ENCODE measurements around the gene ARHGAP6. TPM values are rescaled to one million over a fixed set of nuclear protein-coding genes. Genes with fewer than 3 reads are reported as not detected.

ARHGAP6 gene
- total and polyA plus RNA-seq, 2 of the 4 experiments (the other 2 are of a cell fraction) = 1.4 to 1.8 TPM

DNA sequence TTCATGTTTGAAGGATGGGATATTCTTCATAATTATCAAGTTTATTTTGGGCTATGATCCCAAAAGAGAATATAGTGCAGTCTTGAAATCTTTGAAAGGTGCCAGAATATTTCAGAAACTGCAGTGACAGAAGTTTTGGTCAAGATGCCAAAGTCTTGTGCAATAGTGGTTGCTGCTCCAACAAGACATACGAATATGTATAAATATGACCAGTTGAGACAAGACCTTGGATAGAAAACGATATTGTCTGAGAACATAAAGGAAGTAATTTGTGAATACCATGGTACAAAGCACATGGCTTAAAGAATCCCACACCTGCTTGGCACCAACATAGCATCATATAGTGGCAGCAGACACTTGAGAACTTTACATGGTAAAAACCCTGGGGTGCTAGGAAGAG lies 421.1 kb downstream of the ARHGAP6 start:
- Histone ChIP-seq H4K8ac (ENCODE audit: low read depth in 2 of 2, low read length in 2 of 2) (no peak overlapping the region), H2BK20ac (ENCODE audit: low read depth, low read length) (no peak overlapping the region), H3K23ac (ENCODE audit: low read depth, low read length) (no peak overlapping the region), H3K4me1 (ENCODE audit: control insufficient read depth, insufficient read depth, low read length) (no peaks in the 10 kb centered on the region), H3K79me1 (ENCODE audit: low read depth in 1 of 2, low read length in 2 of 2) (no peaks in the 10 kb centered on the region), H3K9ac (ENCODE audit: low read depth, low read length) (no peak overlapping the region), H3K36me3 (ENCODE audit: control insufficient read depth, insufficient read depth, low read length) (no peaks in the 10 kb centered on the region), H4K5ac (ENCODE audit: low read depth, low read length) (no peak overlapping the region), H2BK5ac (ENCODE audit: low read depth, low read length, poor library complexity, severe bottlenecking) (no peak overlapping the region), H3K9me3 (ENCODE audit: control insufficient read depth, insufficient read depth, low read length) (no peaks in the 10 kb centered on the region), H3K9me1 (ENCODE audit: insufficient read depth, low read length) (no peaks in the 10 kb centered on the region), H2AK5ac (ENCODE audit: low read depth, low read length) (no peak overlapping the region), H2BK15ac (ENCODE audit: low read depth, low read length) (no peak overlapping the region), H4K91ac (ENCODE audit: insufficient read depth, low read depth, low read length) (no peak overlapping the region), H2AK9ac (replicated peaks; ENCODE audit: low read depth, low read length, poor library complexity) (no peak overlapping the region), H4K20me1 (ENCODE audit: insufficient read depth, low read length) (no peaks in the 10 kb centered on the region), H3K4me2 (ENCODE audit: low read depth, low read length) (no peak overlapping the region), H3K27me3 (ENCODE audit: control insufficient read depth, insufficient read depth, low read length) (no peaks in the 10 kb centered on the region), H3K4ac (ENCODE audit: low read depth, low read length) (no peak overlapping the region), H3K56ac (ENCODE audit: extremely low read depth, insufficient read depth, low read length) (no peak overlapping the region), H3K14ac (replicated peaks; ENCODE audit: low read depth, low read length) (no peak overlapping the region), H3K27ac (ENCODE audit: insufficient read depth, low read length) (no peak overlapping the region), H3K18ac (ENCODE audit: low read depth, low read length) (no peak overlapping the region), H2BK120ac (ENCODE audit: low read depth, low read length) (no peak overlapping the region), H2AFZ (replicated peaks; ENCODE audit: low read length, poor library complexity) (no peak overlapping the region), H3K4me3 (ENCODE audit: insufficient read depth, low read depth, low read length) (no peak overlapping the region)
- 20% methylated on average over 1 of the region's 2 CpGs; no CpG with 5 or more reads in 1 of the 2 experiments for WGBS, 2 experiments (ENCODE audit: extremely low coverage in 2 of 2, insufficient read length in 1 of 2)
- TF ChIP-seq CEBPB (IDR thresholded peaks at IDR 0.05; ENCODE audit: low read depth, low read length) (peak; percentile 87), BHLHE40 (IDR thresholded peaks at IDR 0.05; ENCODE audit: low read depth, low read length) (no peak)
- POLR2A ChIA-PET (ENCODE audit: unreplicated experiment) = no interaction called here
- DNase-seq = peak; percentile 35
- ATAC-seq (ENCODE audit: low read depth) = no peak
- BruUV-seq (replicated peaks) = no TSS peak
- dilution Hi-C loops (cut with HindIII; ENCODE audit: low sequenced_read_pairs, unreplicated experiment) = no loop called here
- CTCF ChIA-PET = no interaction called here
- intact Hi-C loops (cut with micrococcal nuclease) = no loop called here
- in situ Hi-C loops (cut with MboI; ENCODE audit: low sequenced_read_pairs) = no loop called here
